ENCODE measurements around the gene GABARAPL1. TPM values are rescaled to one million over a fixed set of nuclear protein-coding genes. Genes with fewer than 3 reads are reported as not detected.

The GABARAPL1 gene
- 10 to 100 TPM; 50.8 to 69.3 (median 53.9) TPM for polyA plus RNA-seq

GRCh38 chr12:10212739-10213131, at the start of gene GABARAPL1:
Gene GABARAPL1 (plus strand): TSS chr12:10212877. CDS start chr12:10213130, 253 bp downstream.
- Mint-ChIP-seq H3K36me3 (no peaks in the 10 kb centered on the region), H3K4me1 (peaks cover 36 to 37% of the 10 kb centered on the region in 2 donors), H3K27ac (peak within 1 kb of the TSS; percentile 96 to 100 (median 98)), H3K4me3 (peak within 1 kb of the TSS; percentile 92 to 96 (median 94)), H3K9me3 (no peaks in the 10 kb centered on the region), H3K27me3 (ENCODE audit: low read depth in 3 of 3) (peaks cover 19 to 32% (median 28%) of the 10 kb centered on the region in 3 donors)
- peak; percentile 86 to 91 (median 90) for DNase-seq

DNA sequence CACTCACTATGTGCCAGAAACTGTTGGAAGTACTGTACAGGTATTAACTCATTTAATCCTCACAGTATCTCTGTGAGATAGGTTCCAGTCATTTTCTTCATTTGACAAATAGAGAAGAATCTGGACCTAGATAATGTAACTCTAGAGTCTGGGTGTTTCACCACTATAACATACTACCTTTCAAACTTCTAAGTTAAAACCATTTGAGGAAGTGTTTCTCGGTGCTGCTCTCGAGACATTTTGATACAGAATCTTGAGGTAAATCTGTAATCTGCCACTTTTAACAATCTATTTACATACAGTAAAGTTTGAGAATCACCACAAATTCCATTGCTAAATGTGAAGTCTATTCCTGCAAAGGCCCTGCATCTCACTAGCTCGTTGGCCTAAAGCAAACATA, 49.6 kb upstream of the GABARAPL1 start:
- no peak for DNase-seq
- Mint-ChIP-seq H3K4me3 (no peak overlapping the region), H3K27me3 (ENCODE audit: low read depth in 3 of 3) (peaks cover 0 to 11% (median 3%) of the 10 kb centered on the region in 3 donors), H3K9me3 (no peaks in the 10 kb centered on the region), H3K4me1 (no peaks in the 10 kb centered on the region), H3K27ac (no peak overlapping the region), H3K36me3 (no peaks in the 10 kb centered on the region)

GRCh38 chr12:10165421-10165820, 47.3 kb upstream of the GABARAPL1 start:
- Mint-ChIP-seq H3K4me1 (no peaks in the 10 kb centered on the region), H3K27me3 (ENCODE audit: low read depth in 3 of 3) (peaks cover 0 to 8% (median 3%) of the 10 kb centered on the region in 3 donors), H3K4me3 (no peak overlapping the region), H3K27ac (no peak overlapping the region), H3K9me3 (no peaks in the 10 kb centered on the region), H3K36me3 (no peaks in the 10 kb centered on the region)
- DNase-seq = no peak

- H3K9me3 Mint-ChIP-seq = no peaks in the 10 kb centered on the region
- no peak overlapping the region for H3K27ac Mint-ChIP-seq
- DNase-seq = no peak
- H3K4me3 Mint-ChIP-seq = no peak overlapping the region
- H3K36me3 Mint-ChIP-seq = no peaks in the 10 kb centered on the region
- no peaks in the 10 kb centered on the region for H3K4me1 Mint-ChIP-seq
- peaks cover 0 to 6% (median 6%) of the 10 kb centered on the region in 3 donors for H3K27me3 Mint-ChIP-seq (ENCODE audit: low read depth in 3 of 3)
Observed at GRCh38 chr12:10167599-10167998, 45.1 kb upstream of the GABARAPL1 start.

- no peaks in the 10 kb centered on the region for H3K36me3 Mint-ChIP-seq
- peaks cover 0 to 6% (median 6%) of the 10 kb centered on the region in 3 donors for H3K27me3 Mint-ChIP-seq (ENCODE audit: low read depth in 3 of 3)
- no peaks in the 10 kb centered on the region for H3K9me3 Mint-ChIP-seq
- no peak for DNase-seq
- no peaks in the 10 kb centered on the region for H3K4me1 Mint-ChIP-seq
- no peak overlapping the region for H3K4me3 Mint-ChIP-seq
- H3K27ac Mint-ChIP-seq = no peak overlapping the region
Observed at GRCh38 chr12:10169104-10169503, 43.6 kb upstream of the GABARAPL1 start.

DNA sequence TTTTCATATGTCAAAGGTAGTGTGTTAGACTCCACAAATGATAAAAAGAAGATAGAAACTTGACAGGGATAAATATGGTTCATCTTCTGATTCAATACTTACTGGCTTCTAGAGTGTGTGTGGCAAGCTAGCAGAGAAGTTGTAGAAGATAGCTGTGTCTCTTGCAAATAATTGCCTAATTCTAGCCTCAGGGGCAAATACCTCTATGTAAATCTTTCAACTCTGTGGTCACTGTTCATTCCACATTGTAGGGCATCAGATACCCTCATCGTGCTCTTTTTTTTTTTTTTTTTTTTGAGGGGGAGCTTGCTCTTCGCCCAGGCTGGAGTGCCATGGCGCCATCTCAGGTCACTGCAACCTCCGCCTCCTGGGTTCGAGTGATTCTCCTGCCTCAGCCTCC, 42.5 kb upstream of the GABARAPL1 start:
- H3K27ac Mint-ChIP-seq = no peak overlapping the region
- H3K4me1 Mint-ChIP-seq = no peaks in the 10 kb centered on the region

DNA sequence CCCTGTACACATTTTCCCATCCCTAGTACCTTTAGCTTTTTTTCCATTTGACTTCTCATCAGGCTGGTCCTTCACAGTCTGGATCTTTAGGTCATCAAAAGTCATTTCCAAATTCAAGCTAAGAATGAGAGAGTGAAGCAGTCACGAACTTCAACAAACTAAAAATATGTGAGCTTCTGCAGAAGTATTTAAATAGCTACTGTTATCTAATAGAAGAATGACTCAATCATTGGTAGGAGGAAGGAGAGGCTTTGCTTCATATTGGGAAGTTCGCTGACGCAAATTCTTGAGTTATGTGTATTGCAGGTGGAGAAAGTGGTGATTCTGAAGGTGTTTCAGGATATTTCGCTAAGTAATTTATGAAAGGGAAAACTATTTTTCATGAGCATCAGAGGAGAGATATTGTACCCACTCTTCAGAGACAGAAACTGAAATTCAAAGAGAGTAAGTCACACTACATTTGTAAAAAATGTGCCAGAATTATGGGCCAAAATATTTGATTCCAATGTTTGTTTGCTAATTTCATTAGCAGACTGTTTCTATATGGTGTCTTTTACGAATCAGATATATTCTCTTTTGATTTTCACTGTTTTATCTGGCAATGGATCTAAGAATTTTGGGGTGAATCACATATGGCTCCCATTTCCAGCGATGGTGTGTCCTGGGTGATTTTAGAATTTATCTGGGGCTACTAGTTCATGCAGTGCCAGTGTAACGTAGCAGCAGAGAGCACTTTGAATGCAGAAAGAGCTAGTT, 40.5 kb upstream of the GABARAPL1 start, which contains the start of gene OLR1:
TSS of gene OLR1 (minus strand) at position 160 of the 756 bp plus-strand sequence. CDS start at position 105, 55 bp downstream.
- Mint-ChIP-seq H3K27me3 (ENCODE audit: low read depth in 3 of 3) (peaks cover 0 to 7% (median 0%) of the 10 kb centered on the region in 3 donors), H3K9me3 (no peaks in the 10 kb centered on the region), H3K4me1 (no peaks in the 10 kb centered on the region), H3K4me3 (no peak within 1 kb of the TSS), H3K27ac (no peak within 1 kb of the TSS), H3K36me3 (no peaks in the 10 kb centered on the region)
- DNase-seq = no peak

More for the DNA sequence above, 42.5 kb upstream of the GABARAPL1 start:
- Mint-ChIP-seq H3K4me3 (no peak overlapping the region), H3K9me3 (no peaks in the 10 kb centered on the region), H3K36me3 (no peaks in the 10 kb centered on the region), H3K27me3 (ENCODE audit: low read depth in 3 of 3) (peaks cover 0 to 8% (median 6%) of the 10 kb centered on the region in 3 donors)
- no peak for DNase-seq

DNA sequence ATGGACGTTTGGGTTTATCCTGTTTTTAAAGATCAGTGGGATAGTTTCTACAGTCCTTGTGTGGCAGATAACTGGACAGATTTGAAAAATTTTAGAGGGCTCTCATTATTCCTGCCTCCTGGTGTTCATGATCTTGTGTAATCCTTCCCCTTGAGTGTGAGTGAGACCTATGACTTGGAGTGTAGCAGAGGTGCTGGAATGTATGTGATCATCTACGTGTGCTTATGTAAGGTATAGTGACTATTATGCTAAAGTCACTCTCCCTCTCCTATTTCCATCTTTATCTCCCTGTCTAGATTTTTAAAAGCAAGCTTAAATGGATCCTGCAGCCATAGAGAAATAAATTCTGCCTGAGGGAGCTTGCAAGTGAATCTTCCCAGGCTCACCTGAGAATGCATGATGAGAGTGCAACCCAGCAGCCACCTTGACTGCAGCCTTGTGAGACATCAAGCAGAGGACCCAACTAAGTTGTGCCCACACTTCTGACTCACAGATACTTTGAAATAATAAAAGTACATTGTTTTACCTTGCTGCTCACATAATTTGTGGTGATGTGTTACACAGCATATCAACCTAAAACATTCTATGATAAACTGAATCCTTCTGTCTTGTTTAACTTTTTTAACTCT, 37.6 kb upstream of the GABARAPL1 start:
- Mint-ChIP-seq H3K36me3 (no peaks in the 10 kb centered on the region), H3K27me3 (ENCODE audit: low read depth in 3 of 3) (peaks cover 2 to 14% (median 10%) of the 10 kb centered on the region in 3 donors), H3K4me1 (no peaks in the 10 kb centered on the region), H3K9me3 (no peaks in the 10 kb centered on the region), H3K4me3 (no peak overlapping the region), H3K27ac (no peak overlapping the region)
- DNase-seq = no peak

DNA sequence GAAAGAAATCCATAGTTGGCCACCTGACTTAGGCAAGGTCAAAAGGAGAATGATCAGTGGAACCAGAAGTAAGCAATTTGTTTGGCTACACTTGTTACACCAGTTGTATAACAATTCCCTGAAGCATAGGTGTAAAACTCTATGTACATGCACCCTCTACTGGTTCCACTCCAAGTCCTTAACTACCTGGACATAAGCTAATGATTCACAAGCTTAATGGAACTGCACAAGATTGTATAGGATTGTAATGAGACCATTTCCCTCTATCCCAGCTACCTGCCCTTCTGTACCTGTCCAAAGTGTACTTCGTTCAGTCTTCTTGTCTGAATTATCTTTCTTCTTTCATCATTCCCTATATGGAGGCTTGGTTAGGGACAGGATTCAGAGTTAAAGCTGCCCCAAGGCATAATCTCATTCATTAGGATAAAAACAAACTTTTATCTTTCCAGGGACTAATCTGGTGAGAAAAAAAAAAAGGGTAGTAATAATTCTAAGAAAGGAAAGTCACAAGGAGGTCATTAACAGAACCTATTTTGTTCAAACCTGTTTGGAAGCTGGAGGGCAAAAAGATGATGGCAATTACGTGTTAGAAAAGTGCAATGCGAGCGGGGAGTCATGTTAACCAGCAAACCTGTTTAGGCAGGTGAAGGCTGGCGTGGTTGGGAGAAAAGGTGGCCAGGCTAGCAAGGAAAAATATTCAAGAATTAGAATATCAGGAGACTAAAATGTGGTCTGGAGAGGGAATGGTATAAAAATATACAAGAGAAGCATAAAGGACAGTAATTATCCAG, 36.6 kb upstream of the GABARAPL1 start:
- no peak overlapping the region for H3K4me3 Mint-ChIP-seq
- no peaks in the 10 kb centered on the region for H3K4me1 Mint-ChIP-seq
- DNase-seq = no peak
- no peaks in the 10 kb centered on the region for H3K9me3 Mint-ChIP-seq
- no peak overlapping the region for H3K27ac Mint-ChIP-seq
- H3K36me3 Mint-ChIP-seq = no peaks in the 10 kb centered on the region
- peaks cover 2 to 15% (median 10%) of the 10 kb centered on the region in 3 donors for H3K27me3 Mint-ChIP-seq (ENCODE audit: low read depth in 3 of 3)

DNA sequence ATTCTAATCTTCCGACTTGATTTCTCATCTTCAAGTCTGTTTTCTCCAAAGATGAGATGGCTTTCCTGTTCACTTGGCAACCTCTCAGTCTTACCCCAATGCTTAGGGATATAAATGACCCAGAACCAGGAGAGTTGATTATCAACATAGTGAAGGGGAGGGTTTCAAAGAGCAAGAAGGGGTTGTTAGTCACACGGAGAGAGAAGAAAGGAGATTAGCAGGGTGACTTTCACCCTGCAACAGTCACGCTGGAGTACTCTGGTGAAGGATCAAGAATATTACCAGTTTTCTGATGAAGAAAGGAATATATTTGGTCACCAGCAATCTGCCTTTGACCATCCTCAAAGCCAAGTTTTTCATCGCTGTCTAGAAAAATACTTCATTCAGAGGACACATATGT, 33.9 kb upstream of the GABARAPL1 start, which contains the start of gene TMEM52B:
TSS of gene TMEM52B (plus strand) at position 212 of the 400 bp plus-strand sequence. CDS start 543 bp downstream, outside the sequence.
- Mint-ChIP-seq H3K4me1 (peaks cover 0 to 13% of the 10 kb centered on the region in 2 donors), H3K27ac (peak within 1 kb of the TSS in 1 of 6 donors; percentile 40), H3K27me3 (ENCODE audit: low read depth in 3 of 3) (peaks cover 2 to 16% (median 12%) of the 10 kb centered on the region in 3 donors), H3K4me3 (no peak within 1 kb of the TSS), H3K9me3 (no peaks in the 10 kb centered on the region), H3K36me3 (no peaks in the 10 kb centered on the region)
- no peak for DNase-seq

DNA sequence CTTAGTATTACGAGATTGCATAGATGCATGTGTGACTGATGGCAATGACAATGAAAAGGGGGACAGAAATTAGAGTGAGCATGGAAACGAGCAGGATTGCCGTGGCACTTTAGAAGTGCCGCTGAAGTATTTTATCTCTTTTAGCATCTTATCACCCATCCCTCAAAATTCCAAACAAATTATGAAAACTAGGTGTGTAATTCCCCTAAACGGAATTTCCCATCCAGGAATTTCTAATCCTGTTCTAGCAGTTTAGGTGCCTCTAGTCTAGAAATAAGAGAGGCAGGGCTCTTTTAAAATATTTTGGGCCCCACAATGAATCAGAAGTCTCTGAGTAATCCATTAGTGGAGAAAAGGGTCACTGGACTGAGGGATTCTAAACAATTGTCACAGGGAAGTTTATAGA, 32.9 kb upstream of the GABARAPL1 start:
- H3K27me3 Mint-ChIP-seq (ENCODE audit: low read depth in 3 of 3) = peaks cover 2 to 17% (median 16%) of the 10 kb centered on the region in 3 donors
- H3K27ac Mint-ChIP-seq = no peak overlapping the region
- no peaks in the 10 kb centered on the region for H3K9me3 Mint-ChIP-seq
- DNase-seq = no peak
- peaks cover 0 to 13% of the 10 kb centered on the region in 2 donors for H3K4me1 Mint-ChIP-seq
- no peak overlapping the region for H3K4me3 Mint-ChIP-seq
- H3K36me3 Mint-ChIP-seq = no peaks in the 10 kb centered on the region

DNA sequence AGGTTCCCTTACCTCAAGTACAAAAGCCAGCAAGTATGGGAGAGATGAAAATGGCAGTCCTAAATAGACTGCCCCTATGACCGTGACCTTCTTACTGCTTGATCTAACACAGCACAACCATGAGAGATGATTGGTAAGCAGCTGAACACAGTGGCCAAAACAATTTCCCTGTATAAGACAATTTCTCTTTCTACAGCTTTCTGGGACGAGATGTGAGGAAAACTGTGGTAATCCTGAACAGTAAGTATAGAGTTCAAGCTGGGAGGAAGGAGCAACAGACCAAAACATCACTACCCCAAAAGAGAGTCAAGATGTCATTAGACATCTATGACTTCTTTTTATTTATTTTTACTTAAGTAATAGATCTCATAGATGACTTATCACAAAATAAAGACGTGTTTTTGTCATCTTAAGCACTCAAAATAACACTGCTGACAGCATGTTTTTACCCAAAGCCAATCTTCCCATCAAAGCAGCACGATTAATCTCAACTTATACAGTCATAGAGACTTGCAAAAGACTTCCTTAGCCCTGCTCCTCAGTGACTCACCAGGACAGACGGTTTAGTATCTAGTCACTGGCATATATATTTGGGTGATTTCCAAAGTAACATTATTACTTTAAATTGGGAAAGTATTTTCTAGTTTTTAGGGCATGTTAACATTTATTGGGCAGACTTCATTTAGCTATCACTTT, 30.2 kb upstream of the GABARAPL1 start:
- peaks cover 2 to 22% (median 17%) of the 10 kb centered on the region in 3 donors for H3K27me3 Mint-ChIP-seq (ENCODE audit: low read depth in 3 of 3)

GRCh38 chr12:10184261-10184843, 28.3 kb upstream of the GABARAPL1 start:
- no peaks in the 10 kb centered on the region for H3K9me3 Mint-ChIP-seq
- H3K27me3 Mint-ChIP-seq (ENCODE audit: low read depth in 3 of 3) = peaks cover 2 to 17% (median 14%) of the 10 kb centered on the region in 3 donors
- H3K4me3 Mint-ChIP-seq = no peak overlapping the region
- no peaks in the 10 kb centered on the region for H3K36me3 Mint-ChIP-seq
- DNase-seq = no peak
- peaks cover 0 to 13% of the 10 kb centered on the region in 2 donors for H3K4me1 Mint-ChIP-seq
- H3K27ac Mint-ChIP-seq = peak overlapping the region in 1 of 6 donors; percentile 45

More for the DNA sequence above, 30.2 kb upstream of the GABARAPL1 start:
- H3K36me3 Mint-ChIP-seq = no peaks in the 10 kb centered on the region
- no peak overlapping the region for H3K27ac Mint-ChIP-seq
- DNase-seq = no peak
- no peaks in the 10 kb centered on the region for H3K9me3 Mint-ChIP-seq
- peaks cover 0 to 13% of the 10 kb centered on the region in 2 donors for H3K4me1 Mint-ChIP-seq
- H3K4me3 Mint-ChIP-seq = no peak overlapping the region
